Measurements from ENCODE around the gene JPH3. TPM values are rescaled to one million over a fixed set of nuclear protein-coding genes. Genes with fewer than 3 reads are reported as not detected.

Gene JPH3
- total and polyA plus RNA-seq, 2 experiments from 2014 or later, result 1.8 to 4.8 TPM

DNA sequence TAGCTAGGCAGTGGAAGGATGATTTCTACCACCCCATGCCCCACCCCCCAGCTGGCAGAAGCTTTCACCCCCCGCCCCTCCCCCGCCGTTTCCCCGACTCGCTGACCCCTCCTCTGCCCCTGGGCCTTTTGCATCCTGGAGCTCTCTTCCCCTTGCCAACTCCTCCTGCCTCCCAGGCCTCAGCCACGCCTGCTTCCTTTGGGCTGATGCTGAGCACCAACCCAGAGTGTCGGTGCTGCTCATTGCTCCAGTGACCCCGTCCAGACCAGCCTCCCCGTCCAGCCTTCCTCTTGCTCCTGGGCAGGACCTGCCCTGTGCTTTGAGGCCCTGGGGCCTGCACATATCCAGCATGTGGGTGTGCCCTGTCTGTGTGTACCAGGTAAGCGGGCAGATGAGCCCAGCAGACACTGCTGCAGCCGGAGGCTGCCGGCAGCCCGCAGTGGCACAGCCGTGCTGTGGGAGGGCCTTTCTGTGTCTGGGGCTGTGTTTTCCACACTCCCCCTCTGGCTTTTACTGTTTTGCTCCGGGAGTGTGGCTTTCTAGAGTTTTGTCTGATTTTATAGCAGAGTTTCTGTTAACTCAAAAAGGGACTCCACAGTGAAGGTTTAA, 72.9 kb downstream of the JPH3 start:
- Histone ChIP-seq H2AFZ (no peak overlapping the region), H4K20me1 (ENCODE audit: insufficient read depth, poor library complexity, severe bottlenecking) (no peaks in the 10 kb centered on the region), H3K9me3 (ENCODE audit: low read depth) (no peaks in the 10 kb centered on the region), H3K9me2 (replicated peaks; ENCODE audit: insufficient read depth) (no peaks in the 10 kb centered on the region), H3K4me1 (ENCODE audit: insufficient read depth) (no peaks in the 10 kb centered on the region), H3K4me3 (no peak overlapping the region), H3K27me3 (no peaks in the 10 kb centered on the region), H3K36me3 (replicated peaks; ENCODE audit: insufficient read depth, low read depth) (no peaks in the 10 kb centered on the region), H3K27ac (no peak overlapping the region), H3K79me2 (no peaks in the 10 kb centered on the region), H3K4me2 (no peak overlapping the region)
- WGBS (ENCODE audit: low lambda C conversion rate, missing lambda C conversion rate), result 62% methylated on average over 14 of the region's 15 CpGs
- TF ChIP-seq EZH2 (IDR thresholded peaks at IDR 0.05; ENCODE audit: borderline replicate concordance) (no peak), EZH2phosphoT487 (IDR thresholded peaks at IDR 0.05; ENCODE audit: low read depth, severe bottlenecking, unreplicated experiment) (no peak)
- TF ChIP-seq, protein P1, sequence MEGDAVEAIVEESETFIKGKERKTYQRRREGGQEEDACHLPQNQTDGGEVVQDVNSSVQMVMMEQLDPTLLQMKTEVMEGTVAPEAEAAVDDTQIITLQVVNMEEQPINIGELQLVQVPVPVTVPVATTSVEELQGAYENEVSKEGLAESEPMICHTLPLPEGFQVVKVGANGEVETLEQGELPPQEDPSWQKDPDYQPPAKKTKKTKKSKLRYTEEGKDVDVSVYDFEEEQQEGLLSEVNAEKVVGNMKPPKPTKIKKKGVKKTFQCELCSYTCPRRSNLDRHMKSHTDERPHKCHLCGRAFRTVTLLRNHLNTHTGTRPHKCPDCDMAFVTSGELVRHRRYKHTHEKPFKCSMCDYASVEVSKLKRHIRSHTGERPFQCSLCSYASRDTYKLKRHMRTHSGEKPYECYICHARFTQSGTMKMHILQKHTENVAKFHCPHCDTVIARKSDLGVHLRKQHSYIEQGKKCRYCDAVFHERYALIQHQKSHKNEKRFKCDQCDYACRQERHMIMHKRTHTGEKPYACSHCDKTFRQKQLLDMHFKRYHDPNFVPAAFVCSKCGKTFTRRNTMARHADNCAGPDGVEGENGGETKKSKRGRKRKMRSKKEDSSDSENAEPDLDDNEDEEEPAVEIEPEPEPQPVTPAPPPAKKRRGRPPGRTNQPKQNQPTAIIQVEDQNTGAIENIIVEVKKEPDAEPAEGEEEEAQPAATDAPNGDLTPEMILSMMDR (IDR thresholded peaks at IDR 0.05; ENCODE audit: poor library complexity), result no peak
- no peak for DNase-seq (ENCODE audit: low spot score)

DNA sequence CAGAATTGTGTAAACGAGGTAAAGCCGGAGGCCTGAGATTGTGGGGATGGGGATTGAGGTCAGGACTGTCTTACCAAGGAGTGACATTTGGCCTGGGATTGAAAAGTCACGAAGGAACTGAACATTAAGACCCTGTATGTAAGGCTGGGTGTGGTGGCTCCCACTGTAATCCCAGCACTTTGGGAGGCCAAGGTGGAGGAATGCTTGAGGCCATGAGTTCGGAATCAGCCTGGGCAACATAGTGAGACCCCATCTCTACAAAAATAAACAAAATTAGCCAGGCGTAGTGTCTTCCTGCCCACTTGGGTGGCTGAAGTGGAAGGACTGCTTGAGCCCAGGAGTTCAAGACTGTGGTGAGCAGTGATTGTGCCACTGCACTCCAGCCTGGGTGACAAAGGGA, 75.5 kb downstream of the JPH3 start:
- Histone ChIP-seq H3K4me2 (no peak overlapping the region), H3K27me3 (no peaks in the 10 kb centered on the region), H3K79me2 (no peaks in the 10 kb centered on the region), H3K27ac (no peak overlapping the region), H3K36me3 (replicated peaks; ENCODE audit: insufficient read depth, low read depth) (no peaks in the 10 kb centered on the region), H3K4me3 (no peak overlapping the region), H4K20me1 (ENCODE audit: insufficient read depth, poor library complexity, severe bottlenecking) (no peaks in the 10 kb centered on the region), H3K4me1 (ENCODE audit: insufficient read depth) (no peaks in the 10 kb centered on the region), H3K9me3 (ENCODE audit: low read depth) (no peaks in the 10 kb centered on the region), H2AFZ (no peak overlapping the region), H3K9me2 (replicated peaks; ENCODE audit: insufficient read depth) (no peaks in the 10 kb centered on the region)
- TF ChIP-seq, protein P1 (IDR thresholded peaks at IDR 0.05; ENCODE audit: poor library complexity), result no peak
- no peak for TF ChIP-seq EZH2phosphoT487 (IDR thresholded peaks at IDR 0.05; ENCODE audit: low read depth, severe bottlenecking, unreplicated experiment)
- TF ChIP-seq EZH2 (IDR thresholded peaks at IDR 0.05; ENCODE audit: borderline replicate concordance), result no peak
- WGBS (ENCODE audit: low lambda C conversion rate, missing lambda C conversion rate), result 79% methylated on average over 5 of the region's 5 CpGs
- DNase-seq (ENCODE audit: low spot score), result no peak

DNA sequence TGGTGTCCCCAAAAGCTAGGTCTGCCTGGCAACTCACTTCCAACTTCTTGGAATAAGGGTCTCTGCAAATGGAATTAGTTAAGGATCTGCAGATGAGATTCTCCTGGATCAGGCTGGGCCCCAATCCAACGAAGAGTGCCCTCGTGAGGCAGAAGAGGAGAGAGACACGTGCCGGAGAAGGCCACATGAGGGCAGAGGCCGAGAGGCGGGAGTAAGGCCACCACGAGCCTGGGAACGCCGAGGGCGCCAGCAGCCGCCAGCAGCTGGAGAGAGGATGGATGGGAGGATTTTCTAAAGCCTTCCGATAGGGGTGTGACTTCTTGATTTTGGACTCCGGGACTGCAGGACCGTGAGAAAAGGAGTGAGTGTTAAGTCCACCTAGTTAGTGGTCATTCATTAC, 76.3 kb downstream of the JPH3 start:
- Histone ChIP-seq H3K4me2 (no peak overlapping the region), H3K79me2 (no peaks in the 10 kb centered on the region), H3K4me1 (ENCODE audit: insufficient read depth) (no peaks in the 10 kb centered on the region), H3K9me3 (ENCODE audit: low read depth) (no peaks in the 10 kb centered on the region), H3K9me2 (replicated peaks; ENCODE audit: insufficient read depth) (no peaks in the 10 kb centered on the region), H2AFZ (no peak overlapping the region), H4K20me1 (ENCODE audit: insufficient read depth, poor library complexity, severe bottlenecking) (no peaks in the 10 kb centered on the region), H3K36me3 (replicated peaks; ENCODE audit: insufficient read depth, low read depth) (no peaks in the 10 kb centered on the region), H3K27ac (no peak overlapping the region), H3K4me3 (no peak overlapping the region), H3K27me3 (no peaks in the 10 kb centered on the region)
- TF ChIP-seq EZH2 (IDR thresholded peaks at IDR 0.05; ENCODE audit: borderline replicate concordance) (no peak), EZH2phosphoT487 (IDR thresholded peaks at IDR 0.05; ENCODE audit: low read depth, severe bottlenecking, unreplicated experiment) (no peak)
- TF ChIP-seq, protein P1 (IDR thresholded peaks at IDR 0.05; ENCODE audit: poor library complexity), result no peak
- no peak for DNase-seq (ENCODE audit: low spot score)
- WGBS (ENCODE audit: low lambda C conversion rate, missing lambda C conversion rate), result 81% methylated on average over 14 of the region's 14 CpGs
